Left ventricle myocardium inferior (tissue), 1 donor: ENCODE data around the gene AGAP1. TPM values are rescaled to one million over a fixed set of nuclear protein-coding genes. Genes with fewer than 3 reads are reported as not detected.

Experiments
- DNase-seq: peaks from one replicate; pipeline ENCODE4 v3.0.0-alpha.2; 2020
- H3K27ac ChIP-seq: fragments of 200-600 bp; replicated peaks from 2 replicates; pipeline ENCODE4 v1.8.0; 2021
- H3K27me3 ChIP-seq: fragments of 200-600 bp; 2 replicates; pipeline ENCODE4 v1.8.0; 2021; ENCODE audit warnings: low read depth
- H3K36me3 ChIP-seq: fragments of 200-600 bp; 2 replicates; pipeline ENCODE4 v1.8.0; 2021
- H3K4me1 ChIP-seq: fragments of 200-600 bp; 2 replicates; pipeline ENCODE4 v1.8.0; 2021
- H3K4me3 ChIP-seq: fragments of 200-600 bp; 2 replicates; pipeline ENCODE4 v1.8.0; 2021; ENCODE audit warnings: mild to moderate bottlenecking, moderate library complexity
- H3K9me3 ChIP-seq: fragments of 200-600 bp; replicated peaks from 2 replicates; pipeline ENCODE4 v1.8.0; 2021
- CTCF ChIP-seq: fragments of 200-600 bp; IDR thresholded peaks from 2 replicates; pipeline ENCODE4 v1.8.0; 2021; ENCODE audit warnings: antibody characterized with exemption, mild to moderate bottlenecking, borderline replicate concordance
- intact Hi-C: fragments of 100-400 bp; cut with micrococcal nuclease; formaldehyde crosslinking; loops from one replicate; pipeline ENCODE4 v1.11.0; 2022
- total RNA-seq: library from RNA; stranded (reverse); fragmentation: NEBNext Ultra II Directional; extraction: Animal tissue kit (Norgen Biotek cat#: 25700); gene quantifications from one replicate; pipeline ENCODE4 v1.2.1, GENCODE V29; 2021
- donor health status: DM: no; HTN: yes; CAD: no; lungs with severe emphysema.

The AGAP1 gene
- total RNA-seq, 1 donor from 2014 or later: 18.1 TPM

- Histone ChIP-seq H3K27me3 (no peaks in the 10 kb centered on the region), H3K9me3 (no peaks in the 10 kb centered on the region), H3K27ac (no peak overlapping the region), H3K4me1 (peaks cover 4% of the 10 kb centered on the region), H3K4me3 (no peak overlapping the region), H3K36me3 (no peaks in the 10 kb centered on the region)
- no peak for TF ChIP-seq CTCF
- no peak for DNase-seq
- intact Hi-C loops: no loop called here
Measured at GRCh38 chr2:236085211-236085610, 591.4 kb downstream of the AGAP1 start.

- intact Hi-C loops: no loop called here
- Histone ChIP-seq H3K36me3 (no peaks in the 10 kb centered on the region), H3K27me3 (no peaks in the 10 kb centered on the region), H3K9me3 (no peaks in the 10 kb centered on the region), H3K4me3 (no peak overlapping the region), H3K4me1 (peaks cover 4% of the 10 kb centered on the region), H3K27ac (no peak overlapping the region)
- DNase-seq: no peak
- no peak for TF ChIP-seq CTCF
Measured at GRCh38 chr2:236085647-236086046, 591.8 kb downstream of the AGAP1 start.

- H3K36me3 ChIP-seq: no peaks in the 10 kb centered on the region
- DNase-seq: no peak
- TF ChIP-seq CTCF: no peak
- H3K4me1 ChIP-seq: peaks cover 4% of the 10 kb centered on the region
- intact Hi-C loops: no loop called here
- no peaks in the 10 kb centered on the region for H3K27me3 ChIP-seq
- H3K4me3 ChIP-seq: no peak overlapping the region
- H3K9me3 ChIP-seq: no peaks in the 10 kb centered on the region
- no peak overlapping the region for H3K27ac ChIP-seq
Measured at GRCh38 chr2:236086403-236086970, 592.6 kb downstream of the AGAP1 start.

GRCh38 chr2:236086971-236087465 is 593.2 kb downstream of the AGAP1 start:
- DNase-seq: no peak
- H3K27me3 ChIP-seq: no peaks in the 10 kb centered on the region
- no peak overlapping the region for H3K27ac ChIP-seq
- H3K36me3 ChIP-seq: no peaks in the 10 kb centered on the region
- no peaks in the 10 kb centered on the region for H3K9me3 ChIP-seq
- TF ChIP-seq CTCF: no peak
- no peak overlapping the region for H3K4me3 ChIP-seq
- intact Hi-C loops: no loop called here
- H3K4me1 ChIP-seq: peaks cover 4% of the 10 kb centered on the region

GRCh38 chr2:236088368-236089057 is 594.7 kb downstream of the AGAP1 start:
- no peak overlapping the region for H3K4me3 ChIP-seq
- no peaks in the 10 kb centered on the region for H3K9me3 ChIP-seq
- DNase-seq: no peak
- H3K4me1 ChIP-seq: peaks cover 4% of the 10 kb centered on the region
- H3K36me3 ChIP-seq: no peaks in the 10 kb centered on the region
- H3K27me3 ChIP-seq: no peaks in the 10 kb centered on the region
- no peak overlapping the region for H3K27ac ChIP-seq
- TF ChIP-seq CTCF: no peak
- intact Hi-C loops: no loop called here
